Ectodermal cell (in vitro differentiated cells): ENCODE results near the gene TBC1D10A.

Experiments
- H3K27ac ChIP-seq: 2 replicates; pipeline ENCODE4 v1.7.0; 2013; ENCODE audit warnings: mild to moderate bottlenecking, low read depth, low read length; ENCODE audit not compliant: insufficient read depth, poor library complexity, severe bottlenecking
- H3K27me3 ChIP-seq: 2 replicates; pipeline ENCODE4 v1.7.0; 2013; ENCODE audit warnings: mild to moderate bottlenecking, low read length; ENCODE audit not compliant: insufficient read depth, control insufficient read depth, poor library complexity, severe bottlenecking
- H3K36me3 ChIP-seq: one replicate; pipeline ENCODE4 v1.7.0; 2013; ENCODE audit warnings: low read length; ENCODE audit not compliant: control insufficient read depth, insufficient read depth
- H3K4me1 ChIP-seq: one replicate; pipeline ENCODE4 v1.7.0; 2013; ENCODE audit warnings: low read length; ENCODE audit not compliant: control insufficient read depth, insufficient read depth
- H3K4me3 ChIP-seq: 2 replicates; pipeline ENCODE4 v1.7.0; 2013; ENCODE audit warnings: low read depth, low read length, control low read depth; ENCODE audit not compliant: insufficient read depth
- H3K9me3 ChIP-seq: 2 replicates; pipeline ENCODE4 v1.7.0; 2013; ENCODE audit warnings: mild to moderate bottlenecking, low read length, moderate library complexity; ENCODE audit not compliant: control insufficient read depth
- WGBS, 2 experiments: methylation state at CpG; one replicate each; pipeline ENCODE4 v1.1.7; 2013; ENCODE audit warnings: missing lambda C conversion rate in 2 of 2; 5-methylcytosine and 5-hydroxymethylcytosine counted together

The TBC1D10A gene

GRCh38 chr22:30292069-30292970 lies 34.4 kb downstream of the TBC1D10A start:
- Histone ChIP-seq H3K4me3 (no peak overlapping the region), H3K27ac (no peak overlapping the region), H3K9me3 (no peaks in the 10 kb centered on the region), H3K27me3 (peaks cover 12% of the 10 kb centered on the region), H3K4me1 (peaks cover 11% of the 10 kb centered on the region), H3K36me3 (no peaks in the 10 kb centered on the region)
- WGBS, 2 experiments = 95 to 96% methylated on average over 18 of the region's 18 CpGs

DNA sequence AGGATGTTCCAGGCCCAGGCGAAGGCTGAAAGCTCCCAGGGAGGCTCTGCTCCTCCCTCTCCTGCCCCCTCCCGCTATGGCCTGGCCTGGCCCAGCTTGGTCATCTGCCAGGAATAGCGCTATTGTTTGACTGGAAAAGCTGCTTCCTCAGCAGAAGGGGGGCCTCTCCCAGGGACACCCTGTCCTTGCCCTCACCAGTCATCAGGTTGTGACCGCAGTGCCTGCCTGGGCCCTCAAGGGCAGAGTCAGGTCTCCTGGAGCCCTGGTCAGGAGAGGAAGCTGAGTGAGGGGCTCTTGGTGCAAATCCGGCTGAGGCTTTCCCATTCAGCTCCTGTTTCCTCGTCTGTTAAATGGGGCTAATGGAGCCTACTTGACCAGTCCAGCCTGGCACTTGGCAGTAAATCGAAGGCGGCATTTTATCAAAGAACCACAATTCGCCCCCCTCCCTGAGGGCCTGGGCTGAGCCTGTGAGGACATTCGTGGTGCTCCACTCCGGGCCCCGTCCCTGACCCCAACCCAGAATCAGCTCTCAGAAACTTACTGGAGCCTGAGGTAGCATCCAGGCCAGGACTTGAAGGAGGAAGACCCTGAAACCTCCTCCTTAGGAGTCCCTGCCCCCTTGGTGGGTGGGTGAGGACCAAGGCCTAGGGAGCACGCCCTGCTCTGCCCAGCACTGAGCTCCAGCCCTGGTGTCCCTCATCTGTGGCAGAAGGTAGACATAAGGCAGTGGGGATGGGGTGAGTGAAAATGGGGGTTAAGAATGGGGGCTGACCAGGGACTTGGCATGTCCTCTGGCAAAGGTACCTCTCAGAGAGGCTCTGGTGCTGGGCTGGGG lies 35.5 kb downstream of the TBC1D10A start:
- peaks cover 11% of the 10 kb centered on the region for H3K4me1 ChIP-seq
- no peak overlapping the region for H3K4me3 ChIP-seq
- H3K27ac ChIP-seq = no peak overlapping the region
- WGBS, 2 experiments = 90 to 91% methylated on average over 13 of the region's 13 CpGs
- H3K9me3 ChIP-seq = no peaks in the 10 kb centered on the region
- no peaks in the 10 kb centered on the region for H3K36me3 ChIP-seq
- H3K27me3 ChIP-seq = peaks cover 12% of the 10 kb centered on the region

GRCh38 chr22:30290342-30291057 lies 36.2 kb downstream of the TBC1D10A start:
- 70 to 79% methylated on average over 3 of the region's 3 CpGs for WGBS, 2 experiments
- peaks cover 12% of the 10 kb centered on the region for H3K27me3 ChIP-seq
- H3K36me3 ChIP-seq = no peaks in the 10 kb centered on the region
- H3K4me1 ChIP-seq = peaks cover 11% of the 10 kb centered on the region
- H3K9me3 ChIP-seq = no peaks in the 10 kb centered on the region
- H3K4me3 ChIP-seq = peak overlapping the region; percentile 68
- no peak overlapping the region for H3K27ac ChIP-seq

DNA sequence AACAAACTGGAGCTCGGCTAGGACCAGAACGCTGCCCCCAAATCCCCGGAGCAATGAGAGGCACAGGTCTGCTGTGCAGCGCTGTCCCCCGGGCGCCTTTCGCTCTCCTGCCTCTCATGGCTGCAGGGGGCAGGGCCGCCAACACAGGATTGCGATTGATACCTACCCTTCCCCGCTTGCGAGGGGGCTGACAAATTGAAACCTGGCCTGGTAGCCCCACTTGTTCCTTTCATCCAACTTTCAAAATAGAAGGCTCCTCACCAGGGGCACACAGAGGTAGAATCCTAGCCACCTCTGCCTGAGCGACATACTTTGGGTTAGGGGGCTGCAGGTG lies 36.8 kb downstream of the TBC1D10A start:
- peaks cover 11% of the 10 kb centered on the region for H3K4me1 ChIP-seq
- peaks cover 12% of the 10 kb centered on the region for H3K27me3 ChIP-seq
- 9 to 10% methylated on average over 12 of the region's 12 CpGs for WGBS, 2 experiments
- H3K4me3 ChIP-seq = peak overlapping the region; percentile 68
- H3K27ac ChIP-seq = no peak overlapping the region
- H3K9me3 ChIP-seq = no peaks in the 10 kb centered on the region
- no peaks in the 10 kb centered on the region for H3K36me3 ChIP-seq

DNA sequence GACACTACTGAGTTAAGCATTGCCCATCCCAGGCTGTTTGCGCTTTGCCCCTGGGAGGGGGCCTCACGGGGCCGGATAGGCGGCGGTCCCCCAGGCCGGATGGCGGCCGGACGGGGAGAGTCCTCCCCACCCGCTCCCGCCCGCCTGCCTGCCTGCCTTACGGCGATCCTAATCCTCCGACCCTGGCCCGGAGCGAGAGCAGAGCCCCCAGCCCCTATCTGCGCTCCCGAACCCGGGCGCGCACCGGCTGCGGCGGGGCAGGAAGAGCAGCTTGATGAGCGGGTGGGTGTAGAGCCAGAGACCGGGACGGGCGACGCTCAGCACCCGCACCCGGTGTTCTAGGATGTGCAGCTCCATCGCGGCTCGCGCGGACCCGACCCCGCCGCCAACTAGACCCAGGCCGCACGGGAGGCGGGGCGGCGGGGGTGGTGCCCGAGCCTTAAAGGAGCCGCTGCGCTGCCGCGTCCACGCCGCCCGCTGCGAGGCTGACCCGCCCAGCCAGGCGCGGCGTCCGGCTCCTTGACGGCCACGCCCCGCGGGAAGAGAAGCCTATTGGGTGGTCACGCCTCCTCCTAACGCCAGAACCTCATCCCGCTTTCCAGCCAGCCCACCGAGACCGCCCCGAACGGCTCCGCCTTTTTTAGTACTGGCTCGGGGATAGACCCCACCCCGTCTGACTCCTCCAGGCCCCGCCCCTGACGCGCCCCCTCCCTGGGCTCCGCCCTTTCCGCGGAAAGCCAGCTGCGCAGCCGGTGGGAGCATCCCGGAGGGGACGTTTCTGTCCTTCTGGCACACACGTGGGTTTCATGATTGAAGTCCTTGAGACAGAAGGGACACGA lies 37.4 kb downstream of the TBC1D10A start, which contains the start of gene CASTOR1:
Gene CASTOR1 (minus strand): TSS at position 365 of the 839 bp plus-strand sequence. CDS start 8 bp downstream, at position 357.
- Histone ChIP-seq H3K27me3 (peaks cover 12% of the 10 kb centered on the region), H3K36me3 (no peaks in the 10 kb centered on the region), H3K4me3 (peak within 1 kb of the TSS; percentile 68), H3K27ac (peak within 1 kb of the TSS; percentile 54), H3K4me1 (peaks cover 11% of the 10 kb centered on the region), H3K9me3 (no peaks in the 10 kb centered on the region)
- 0% methylated on average over 85 of the region's 85 CpGs for WGBS, 2 experiments

DNA sequence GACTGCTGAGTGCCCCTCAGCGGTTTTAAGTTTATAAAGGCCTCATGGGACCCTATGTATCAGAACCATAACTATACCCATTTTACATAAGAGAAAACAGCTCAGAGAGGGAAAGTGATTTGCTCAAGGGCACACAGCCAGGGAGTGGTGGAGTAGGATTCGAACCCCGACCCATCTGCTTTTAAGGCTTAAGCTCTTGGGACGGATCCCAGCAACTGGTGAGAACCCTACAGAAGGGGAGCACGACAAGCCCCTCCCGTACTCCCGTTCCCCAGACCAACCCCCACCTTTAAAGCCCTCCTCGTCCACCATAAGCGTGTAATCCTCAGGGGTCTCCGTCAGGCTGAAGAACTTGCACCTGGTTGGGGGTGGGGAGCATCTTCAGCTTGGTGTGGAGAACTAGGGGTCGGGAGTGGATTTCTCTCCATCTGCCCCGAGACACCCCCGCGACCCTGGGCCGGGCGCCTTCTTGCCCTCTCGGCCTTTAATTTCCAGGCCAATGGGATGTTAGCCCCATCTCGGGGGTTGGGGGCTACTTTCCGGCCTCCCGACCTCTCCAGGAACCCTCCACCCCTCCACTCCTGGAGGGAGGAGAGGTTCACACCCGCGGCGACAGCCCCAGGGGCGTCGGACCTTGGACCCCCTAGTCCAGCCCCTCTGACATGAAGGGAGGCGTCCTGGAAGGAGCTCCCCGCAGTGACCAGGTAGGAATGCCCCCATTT lies 38.2 kb downstream of the TBC1D10A start:
- peaks cover 12% of the 10 kb centered on the region for H3K27me3 ChIP-seq
- H3K9me3 ChIP-seq = no peaks in the 10 kb centered on the region
- no peak overlapping the region for H3K27ac ChIP-seq
- no peaks in the 10 kb centered on the region for H3K36me3 ChIP-seq
- WGBS, 2 experiments = 27 to 28% methylated on average over 27 of the region's 27 CpGs
- peak overlapping the region; percentile 68 for H3K4me3 ChIP-seq
- H3K4me1 ChIP-seq = peaks cover 11% of the 10 kb centered on the region

DNA sequence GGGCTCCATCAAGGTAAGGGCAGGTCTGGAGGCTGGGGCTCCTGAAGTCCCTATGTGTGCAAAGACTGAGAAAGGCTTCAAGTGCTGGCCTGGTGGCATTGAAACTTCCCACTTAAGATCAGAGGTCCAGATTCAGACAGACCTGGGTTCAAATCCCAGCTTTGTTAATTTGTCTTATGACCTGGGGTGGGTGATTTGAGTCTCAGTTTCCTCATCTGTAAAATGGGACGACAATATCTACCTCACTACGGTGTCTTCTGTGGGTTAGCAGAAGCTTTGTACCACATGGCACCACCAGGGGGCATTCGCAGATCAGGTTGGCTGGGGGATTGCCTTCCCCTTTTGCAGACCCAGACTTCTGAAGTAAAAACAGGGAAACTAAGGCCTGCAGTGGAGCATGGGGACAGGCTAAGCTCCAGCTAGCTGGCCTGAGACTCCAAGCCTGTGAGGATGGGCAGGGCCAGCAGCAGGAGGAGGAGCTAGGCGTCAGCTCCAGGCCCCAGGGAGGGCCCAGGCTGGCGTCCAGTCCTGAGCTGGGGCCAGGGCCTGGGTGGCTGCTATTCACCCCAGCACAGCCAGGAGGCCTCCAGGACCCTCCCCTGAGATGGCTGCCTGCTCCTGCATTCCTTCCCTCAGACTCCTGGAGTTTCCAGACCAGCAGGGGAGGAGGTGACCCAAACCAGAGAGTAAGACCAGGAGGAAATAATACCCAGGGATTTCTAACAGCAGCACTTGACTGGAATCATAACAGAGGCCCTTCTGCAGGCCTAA lies 38.9 kb downstream of the TBC1D10A start:
- no peaks in the 10 kb centered on the region for H3K9me3 ChIP-seq
- no peaks in the 10 kb centered on the region for H3K36me3 ChIP-seq
- H3K4me3 ChIP-seq = no peak overlapping the region
- H3K4me1 ChIP-seq = peaks cover 11% of the 10 kb centered on the region
- H3K27me3 ChIP-seq = peaks cover 12% of the 10 kb centered on the region
- WGBS, 2 experiments = 27 to 29% methylated on average over 5 of the region's 5 CpGs
- no peak overlapping the region for H3K27ac ChIP-seq

DNA sequence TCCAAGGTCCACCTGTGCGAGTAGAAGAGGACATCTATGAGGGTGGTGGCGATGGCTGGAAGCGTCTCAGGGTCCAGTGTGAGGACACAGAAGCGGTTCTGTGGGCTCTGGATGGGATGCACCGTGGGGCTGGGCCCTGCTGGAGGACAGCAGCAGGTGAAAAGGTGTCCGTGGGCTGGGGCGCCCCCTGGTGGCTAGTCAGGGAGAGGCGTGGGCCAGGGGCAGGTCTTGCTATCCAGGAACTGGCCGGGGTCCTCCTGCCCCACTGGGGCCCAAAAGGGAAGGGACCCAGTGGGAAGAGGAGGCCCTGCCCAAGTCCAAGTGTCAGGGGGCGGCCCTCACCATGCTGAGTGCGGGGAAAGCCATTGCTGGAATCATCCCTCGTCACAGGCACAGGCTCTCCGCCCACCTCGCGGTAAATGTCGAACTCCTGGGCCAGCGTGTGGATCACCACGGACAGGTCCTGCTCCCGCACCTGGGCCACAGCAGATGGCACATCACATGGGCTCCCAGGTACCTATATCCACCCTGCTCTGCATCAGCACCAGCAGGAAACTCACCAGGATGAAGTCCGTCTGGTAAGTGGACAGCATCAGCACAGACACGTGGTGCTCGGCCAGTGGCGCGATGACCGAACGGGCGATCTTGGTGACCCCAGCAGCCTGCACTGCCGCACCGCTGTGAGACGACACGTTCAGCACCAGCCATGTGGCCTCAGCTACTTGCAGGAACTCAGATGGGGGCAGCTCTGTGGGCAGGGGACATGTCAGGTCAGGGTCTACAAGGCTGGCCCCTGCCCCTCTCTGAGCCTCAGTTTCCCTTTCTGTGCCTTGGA lies 39.7 kb downstream of the TBC1D10A start:
- Histone ChIP-seq H3K9me3 (no peaks in the 10 kb centered on the region), H3K36me3 (no peaks in the 10 kb centered on the region), H3K27me3 (peaks cover 12% of the 10 kb centered on the region), H3K27ac (no peak overlapping the region), H3K4me1 (peaks cover 11% of the 10 kb centered on the region), H3K4me3 (no peak overlapping the region)
- 69% methylated on average over 31 of the region's 31 CpGs for WGBS, 2 experiments
